ENCODE data around the gene ABTB1.

Gene ABTB1

DNA sequence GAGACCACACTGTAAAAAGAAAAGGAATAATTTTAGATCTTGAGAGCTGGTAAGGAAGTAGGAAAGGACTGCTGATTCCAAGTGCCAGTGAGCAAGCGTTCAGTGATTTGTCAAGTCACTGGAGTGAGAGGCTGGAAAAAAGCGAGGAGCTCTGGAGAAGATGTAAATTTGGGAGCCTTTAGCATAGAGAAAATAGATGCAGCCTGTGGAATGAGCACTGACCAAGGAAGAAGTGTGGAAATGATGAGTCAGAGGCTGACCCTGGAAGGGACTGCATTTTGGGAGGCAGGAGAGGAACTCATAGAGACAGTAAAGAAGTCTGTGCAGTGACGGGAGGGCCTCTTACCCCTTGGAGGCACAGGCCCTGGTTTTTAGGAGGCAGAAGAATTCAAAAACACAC, 17.1 kb upstream of the ABTB1 start:
- H3K27ac ChIP-seq (replicated peaks; ENCODE audit: low read length): no peak overlapping the region
- H3K4ac ChIP-seq (ENCODE audit: low read length): no peak overlapping the region
- no peaks in the 10 kb centered on the region for H3K9me3 ChIP-seq (replicated peaks in 1 of 2; ENCODE audit: control insufficient read depth in 2 of 2, insufficient read depth in 1 of 2, low read depth in 1 of 2, low read length in 2 of 2)
- H2BK15ac ChIP-seq (ENCODE audit: low read length): no peak overlapping the region
- H4K8ac ChIP-seq (ENCODE audit: low read depth, low read length): no peak overlapping the region
- H3K23ac ChIP-seq (ENCODE audit: low read depth, low read length, poor library complexity): no peak overlapping the region
- no peak overlapping the region for H2BK5ac ChIP-seq (ENCODE audit: low read length)
- no peak overlapping the region for H3K4me2 ChIP-seq (ENCODE audit: insufficient read depth, low read length, poor library complexity, severe bottlenecking)
- H3K18ac ChIP-seq (ENCODE audit: low read length): peak overlapping the region; percentile 27
- peaks cover 6 to 42% of the 10 kb centered on the region in 2 donors for H3K36me3 ChIP-seq (replicated peaks in 1 of 2; ENCODE audit: control insufficient read depth in 2 of 2, insufficient read depth in 2 of 2, low read length in 2 of 2)
- no peak overlapping the region for H2BK120ac ChIP-seq (ENCODE audit: low read depth, low read length)
- H3K79me1 ChIP-seq (ENCODE audit: low read depth, low read length): no peaks in the 10 kb centered on the region
- H2BK12ac ChIP-seq (ENCODE audit: low read length): no peak overlapping the region
- no peak for DNase-seq (ENCODE audit: low spot score)
- H3K4me1 ChIP-seq (ENCODE audit: control insufficient read depth in 2 of 2, insufficient read depth in 1 of 2, low read depth in 1 of 2, low read length in 2 of 2): peaks cover 0 to 8% of the 10 kb centered on the region in 2 donors
- H3K27me3 ChIP-seq (ENCODE audit: control insufficient read depth in 3 of 3, insufficient read depth in 3 of 3, low read depth in 1 of 3, low read length in 3 of 3): no peaks in the 10 kb centered on the region
- no peak overlapping the region for H4K91ac ChIP-seq (ENCODE audit: low read depth, low read length, poor library complexity)
- WGBS, 2 donors (ENCODE audit: extremely low coverage in 2 of 2, insufficient read length in 2 of 2, insufficient replicate concordance in 1 of 2): no CpG with 5 or more reads among the region's 3 CpGs
- no peak overlapping the region for H2AFZ ChIP-seq (ENCODE audit: low read length)
- no peak overlapping the region for H2AK5ac ChIP-seq (ENCODE audit: low read depth, low read length)
- no peak overlapping the region for H3K9ac ChIP-seq (ENCODE audit: low read depth, low read length, poor library complexity)
- no peak overlapping the region for H3K4me3 ChIP-seq (ENCODE audit: low read length in 2 of 2)
- no peak overlapping the region for H3K14ac ChIP-seq (ENCODE audit: low read length)

DNA sequence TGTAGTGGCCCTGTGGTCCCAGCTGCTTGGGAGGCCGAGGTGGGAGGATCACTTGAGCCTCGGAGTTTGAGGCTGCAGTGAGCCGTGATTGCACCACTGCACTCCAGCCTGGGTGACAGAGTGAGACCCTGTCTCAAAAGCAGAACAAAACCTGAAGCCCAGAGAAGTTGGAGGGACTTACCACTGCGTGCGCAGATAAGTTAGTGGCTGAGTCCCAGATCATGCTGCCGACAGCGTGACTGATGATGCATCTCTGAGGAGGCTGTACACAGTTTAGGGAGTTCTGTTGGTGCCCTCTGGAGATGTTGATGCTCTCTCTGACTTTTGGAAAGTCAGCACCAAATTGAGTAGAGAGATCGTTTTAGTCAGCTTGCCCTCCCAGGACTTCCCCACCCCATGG, 15.8 kb upstream of the ABTB1 start:
- H2BK12ac ChIP-seq (ENCODE audit: low read length): no peak overlapping the region
- no peak overlapping the region for H2AFZ ChIP-seq (ENCODE audit: low read length)
- no peaks in the 10 kb centered on the region for H3K27me3 ChIP-seq (ENCODE audit: control insufficient read depth in 3 of 3, insufficient read depth in 3 of 3, low read depth in 1 of 3, low read length in 3 of 3)
- no peak overlapping the region for H3K27ac ChIP-seq (replicated peaks; ENCODE audit: low read length)
- no peak overlapping the region for H3K18ac ChIP-seq (ENCODE audit: low read length)
- no peak overlapping the region for H3K4me2 ChIP-seq (ENCODE audit: insufficient read depth, low read length, poor library complexity, severe bottlenecking)
- no peak overlapping the region for H2AK5ac ChIP-seq (ENCODE audit: low read depth, low read length)
- no peak overlapping the region for H3K4me3 ChIP-seq (ENCODE audit: low read length in 2 of 2)
- H3K36me3 ChIP-seq (replicated peaks in 1 of 2; ENCODE audit: control insufficient read depth in 2 of 2, insufficient read depth in 2 of 2, low read length in 2 of 2): peaks cover 10 to 49% of the 10 kb centered on the region in 2 donors
- WGBS, 2 donors (ENCODE audit: extremely low coverage in 2 of 2, insufficient read length in 2 of 2, insufficient replicate concordance in 1 of 2): no CpG with 5 or more reads among the region's 8 CpGs
- no peak overlapping the region for H2BK120ac ChIP-seq (ENCODE audit: low read depth, low read length)
- H3K9ac ChIP-seq (ENCODE audit: low read depth, low read length, poor library complexity): no peak overlapping the region
- H3K79me1 ChIP-seq (ENCODE audit: low read depth, low read length): no peaks in the 10 kb centered on the region
- H3K9me3 ChIP-seq (replicated peaks in 1 of 2; ENCODE audit: control insufficient read depth in 2 of 2, insufficient read depth in 1 of 2, low read depth in 1 of 2, low read length in 2 of 2): no peaks in the 10 kb centered on the region
- no peak for DNase-seq (ENCODE audit: low spot score)
- H3K4me1 ChIP-seq (ENCODE audit: control insufficient read depth in 2 of 2, insufficient read depth in 1 of 2, low read depth in 1 of 2, low read length in 2 of 2): peaks cover 0 to 8% of the 10 kb centered on the region in 2 donors
- no peak overlapping the region for H2BK5ac ChIP-seq (ENCODE audit: low read length)
- no peak overlapping the region for H4K8ac ChIP-seq (ENCODE audit: low read depth, low read length)
- no peak overlapping the region for H3K23ac ChIP-seq (ENCODE audit: low read depth, low read length, poor library complexity)
- H3K14ac ChIP-seq (ENCODE audit: low read length): no peak overlapping the region
- no peak overlapping the region for H4K91ac ChIP-seq (ENCODE audit: low read depth, low read length, poor library complexity)
- H2BK15ac ChIP-seq (ENCODE audit: low read length): no peak overlapping the region
- no peak overlapping the region for H3K4ac ChIP-seq (ENCODE audit: low read length)

DNA sequence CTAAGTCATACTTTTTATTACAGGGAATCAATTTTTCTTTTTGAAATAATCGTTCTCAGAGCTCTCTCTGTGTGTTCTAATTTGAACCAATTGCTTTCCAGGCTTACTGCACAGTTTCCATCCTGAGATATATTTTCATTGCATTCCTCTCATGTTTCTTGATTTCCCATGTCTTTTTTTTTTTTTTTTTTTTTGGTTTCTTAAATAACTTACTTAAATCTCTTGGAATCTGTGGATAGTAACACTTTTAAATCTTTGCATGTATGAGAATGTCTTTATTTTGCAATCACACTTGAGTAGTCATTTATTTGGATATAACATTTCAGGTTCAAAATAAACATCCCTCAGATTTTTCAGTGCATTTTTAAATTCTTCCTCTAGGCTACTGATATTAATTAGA, 14.5 kb upstream of the ABTB1 start:
- Histone ChIP-seq H3K79me1 (ENCODE audit: low read depth, low read length) (no peaks in the 10 kb centered on the region), H3K18ac (ENCODE audit: low read length) (no peak overlapping the region), H2BK12ac (ENCODE audit: low read length) (no peak overlapping the region), H4K8ac (ENCODE audit: low read depth, low read length) (no peak overlapping the region), H3K23ac (ENCODE audit: low read depth, low read length, poor library complexity) (no peak overlapping the region), H2BK15ac (ENCODE audit: low read length) (no peak overlapping the region), H2BK120ac (ENCODE audit: low read depth, low read length) (no peak overlapping the region), H2AK5ac (ENCODE audit: low read depth, low read length) (no peak overlapping the region), H2AFZ (ENCODE audit: low read length) (no peak overlapping the region), H3K27me3 (ENCODE audit: control insufficient read depth in 3 of 3, insufficient read depth in 3 of 3, low read depth in 1 of 3, low read length in 3 of 3) (no peaks in the 10 kb centered on the region), H3K9ac (ENCODE audit: low read depth, low read length, poor library complexity) (no peak overlapping the region), H4K91ac (ENCODE audit: low read depth, low read length, poor library complexity) (no peak overlapping the region), H3K4me1 (ENCODE audit: control insufficient read depth in 2 of 2, insufficient read depth in 1 of 2, low read depth in 1 of 2, low read length in 2 of 2) (peaks cover 0 to 8% of the 10 kb centered on the region in 2 donors), H3K4me2 (ENCODE audit: insufficient read depth, low read length, poor library complexity, severe bottlenecking) (no peak overlapping the region), H3K27ac (replicated peaks; ENCODE audit: low read length) (no peak overlapping the region), H3K14ac (ENCODE audit: low read length) (no peak overlapping the region), H3K4me3 (ENCODE audit: low read length in 2 of 2) (no peak overlapping the region), H3K4ac (ENCODE audit: low read length) (no peak overlapping the region), H3K36me3 (replicated peaks in 1 of 2; ENCODE audit: control insufficient read depth in 2 of 2, insufficient read depth in 2 of 2, low read length in 2 of 2) (peaks cover 12 to 57% of the 10 kb centered on the region in 2 donors), H2BK5ac (ENCODE audit: low read length) (no peak overlapping the region), H3K9me3 (replicated peaks in 1 of 2; ENCODE audit: control insufficient read depth in 2 of 2, insufficient read depth in 1 of 2, low read depth in 1 of 2, low read length in 2 of 2) (no peaks in the 10 kb centered on the region)
- no CpG with 5 or more reads among the region's 1 CpG for WGBS, 2 donors (ENCODE audit: extremely low coverage in 2 of 2, insufficient read length in 2 of 2, insufficient replicate concordance in 1 of 2)
- DNase-seq (ENCODE audit: low spot score): no peak

DNA sequence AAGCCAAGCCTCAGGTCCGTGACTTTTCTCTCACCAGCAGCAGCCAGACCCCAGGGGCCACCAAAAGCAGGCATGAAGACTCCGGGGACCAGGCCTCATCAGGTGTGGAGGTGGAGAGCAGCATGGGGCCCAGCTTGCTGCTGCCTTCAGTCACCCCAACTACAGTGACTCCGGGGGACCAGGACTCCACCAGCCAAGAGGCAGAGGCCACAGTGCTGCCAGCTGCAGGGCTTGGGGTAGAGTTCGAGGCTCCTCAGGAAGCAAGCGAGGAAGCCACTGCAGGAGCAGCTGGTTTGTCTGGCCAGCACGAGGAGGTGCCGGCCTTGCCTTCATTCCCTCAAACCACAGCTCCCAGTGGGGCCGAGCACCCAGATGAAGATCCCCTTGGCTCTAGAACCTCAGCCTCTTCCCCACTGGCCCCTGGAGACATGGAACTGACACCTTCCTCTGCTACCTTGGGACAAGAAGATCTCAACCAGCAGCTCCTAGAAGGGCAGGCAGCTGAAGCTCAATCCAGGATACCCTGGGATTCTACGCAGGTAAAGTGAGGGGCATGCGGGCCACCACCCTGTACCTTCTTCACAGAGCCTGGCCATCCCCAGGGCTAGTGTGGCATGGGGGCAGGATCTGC, 12.0 kb upstream of the ABTB1 start:
- no peak overlapping the region for H3K18ac ChIP-seq (ENCODE audit: low read length)
- H2BK15ac ChIP-seq (ENCODE audit: low read length): no peak overlapping the region
- H3K4me3 ChIP-seq (ENCODE audit: low read length in 2 of 2): no peak overlapping the region
- H2AFZ ChIP-seq (ENCODE audit: low read length): no peak overlapping the region
- H2BK12ac ChIP-seq (ENCODE audit: low read length): no peak overlapping the region
- no peak overlapping the region for H3K14ac ChIP-seq (ENCODE audit: low read length)
- no peak overlapping the region for H3K27ac ChIP-seq (replicated peaks; ENCODE audit: low read length)
- peaks cover 0 to 8% of the 10 kb centered on the region in 2 donors for H3K4me1 ChIP-seq (ENCODE audit: control insufficient read depth in 2 of 2, insufficient read depth in 1 of 2, low read depth in 1 of 2, low read length in 2 of 2)
- H3K9me3 ChIP-seq (replicated peaks in 1 of 2; ENCODE audit: control insufficient read depth in 2 of 2, insufficient read depth in 1 of 2, low read depth in 1 of 2, low read length in 2 of 2): peaks cover 0 to 5% of the 10 kb centered on the region in 2 donors
- H4K8ac ChIP-seq (ENCODE audit: low read depth, low read length): no peak overlapping the region
- no peak overlapping the region for H3K4ac ChIP-seq (ENCODE audit: low read length)
- H3K27me3 ChIP-seq (ENCODE audit: control insufficient read depth in 3 of 3, insufficient read depth in 3 of 3, low read depth in 1 of 3, low read length in 3 of 3): no peaks in the 10 kb centered on the region
- H3K4me2 ChIP-seq (ENCODE audit: insufficient read depth, low read length, poor library complexity, severe bottlenecking): no peak overlapping the region
- peak overlapping the region; percentile 21 for H2BK5ac ChIP-seq (ENCODE audit: low read length)
- peaks cover 12 to 72% of the 10 kb centered on the region in 2 donors for H3K36me3 ChIP-seq (replicated peaks in 1 of 2; ENCODE audit: control insufficient read depth in 2 of 2, insufficient read depth in 2 of 2, low read length in 2 of 2)
- WGBS, 2 donors (ENCODE audit: extremely low coverage in 2 of 2, insufficient read length in 2 of 2, insufficient replicate concordance in 1 of 2): no CpG with 5 or more reads among the region's 10 CpGs
- H2BK120ac ChIP-seq (ENCODE audit: low read depth, low read length): no peak overlapping the region
- H4K91ac ChIP-seq (ENCODE audit: low read depth, low read length, poor library complexity): no peak overlapping the region
- no peaks in the 10 kb centered on the region for H3K79me1 ChIP-seq (ENCODE audit: low read depth, low read length)
- no peak overlapping the region for H3K23ac ChIP-seq (ENCODE audit: low read depth, low read length, poor library complexity)
- DNase-seq (ENCODE audit: low spot score): no peak
- H2AK5ac ChIP-seq (ENCODE audit: low read depth, low read length): no peak overlapping the region
- no peak overlapping the region for H3K9ac ChIP-seq (ENCODE audit: low read depth, low read length, poor library complexity)
